GM21786 (cell line): ENCODE data around the gene MARK4.
"Not testable (repeated sequence)": the region's sequence is repeated elsewhere in the genome, so short reads cannot be mapped to it uniquely, and the experiment has no call there.

Source experiments
- ATAC-seq: cut with Tn5 transposase; IDR thresholded peaks from one replicate; pipeline ENCODE4 v1.9.1; 2021; ENCODE audit not compliant: unreplicated experiment

MARK4 gene

DNA sequence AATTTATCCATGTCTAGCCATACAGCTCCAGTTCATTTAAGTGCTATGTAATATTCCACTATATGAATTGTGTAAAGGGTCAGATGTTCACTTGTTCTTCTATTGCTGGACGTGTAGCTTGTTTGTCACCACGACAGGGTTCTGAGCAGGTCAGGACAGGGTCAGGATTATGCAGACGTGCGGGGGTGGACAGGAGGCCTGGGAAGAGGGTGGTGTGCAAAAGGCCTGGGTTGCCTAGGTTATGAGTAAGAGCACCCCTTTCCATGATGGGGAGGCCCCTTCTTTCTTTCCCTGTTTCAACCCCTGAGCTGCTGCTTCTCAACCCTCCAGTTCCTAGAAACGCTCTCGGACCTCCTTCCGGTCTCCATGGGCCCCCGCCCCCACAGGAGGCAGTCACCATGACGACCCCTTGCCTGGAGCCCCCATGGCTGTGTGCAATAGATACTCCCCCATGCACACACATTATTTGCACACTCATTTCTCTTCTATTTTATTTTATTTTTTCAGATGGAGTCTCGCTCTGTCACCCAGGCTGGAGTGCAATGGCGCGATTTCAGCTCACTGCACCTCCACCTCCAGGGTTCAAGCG lies 7.8 kb upstream of the MARK4 start:
- ATAC-seq: no peak

DNA sequence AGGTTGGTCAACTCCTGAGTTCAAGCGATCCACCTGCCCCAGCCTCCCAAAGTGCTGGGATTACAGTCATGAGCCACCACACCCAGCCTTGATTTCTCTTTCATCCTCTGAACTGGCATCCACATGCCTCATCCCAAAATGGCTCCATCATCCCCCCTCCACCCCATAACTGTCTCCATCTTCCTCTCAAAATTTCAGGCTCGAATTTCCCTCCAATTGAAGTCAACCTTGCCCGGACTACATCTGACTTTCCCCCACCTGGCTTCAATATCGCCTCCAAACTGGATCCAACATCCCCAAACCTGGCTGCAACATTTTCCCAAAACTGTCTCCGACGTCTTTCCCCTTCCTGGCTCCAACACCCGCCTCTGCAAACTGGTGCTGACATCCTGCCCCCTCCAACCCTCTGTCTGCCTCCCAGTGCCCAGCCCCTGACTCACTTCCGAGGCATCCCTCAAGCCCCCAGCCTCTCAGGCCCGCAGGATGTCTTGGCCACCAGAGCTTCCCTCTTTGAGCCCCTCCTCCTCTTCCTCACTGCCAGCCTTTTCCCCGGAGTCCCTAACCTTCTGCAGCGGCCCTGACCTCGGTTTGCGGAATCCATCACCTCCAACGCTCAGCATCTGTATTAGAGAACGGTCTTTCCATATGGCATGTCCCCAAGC lies 6.8 kb upstream of the MARK4 start:
- no peak for ATAC-seq

DNA sequence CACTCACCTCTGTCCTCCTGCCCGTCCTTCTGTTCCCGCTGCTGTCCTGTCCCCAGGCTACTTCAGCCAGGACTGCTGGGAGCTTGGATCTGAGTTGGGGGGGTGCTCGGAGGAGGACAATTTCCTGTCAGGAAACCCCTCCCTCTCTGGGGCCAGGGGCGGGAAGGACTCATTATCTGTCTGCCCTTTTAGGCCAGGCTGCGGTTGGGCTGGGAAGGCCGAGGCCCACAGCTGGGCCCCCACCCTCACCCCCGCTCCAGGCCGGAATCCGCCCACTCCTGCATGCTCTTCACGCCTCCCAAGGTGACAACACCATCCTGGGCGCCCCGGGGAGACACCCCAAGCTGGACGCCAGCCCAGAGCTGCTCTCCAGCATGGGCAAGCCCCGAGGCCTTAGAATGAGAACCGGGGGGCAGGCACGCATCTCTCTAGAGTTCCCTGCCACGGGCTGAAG lies 5.7 kb upstream of the MARK4 start, which contains the start of gene EXOC3L2:
TSS of gene EXOC3L2 (minus strand) at position 74 of the 454 bp plus-strand sequence. CDS start 6,362 bp downstream, outside the sequence.
- no peak for ATAC-seq

DNA sequence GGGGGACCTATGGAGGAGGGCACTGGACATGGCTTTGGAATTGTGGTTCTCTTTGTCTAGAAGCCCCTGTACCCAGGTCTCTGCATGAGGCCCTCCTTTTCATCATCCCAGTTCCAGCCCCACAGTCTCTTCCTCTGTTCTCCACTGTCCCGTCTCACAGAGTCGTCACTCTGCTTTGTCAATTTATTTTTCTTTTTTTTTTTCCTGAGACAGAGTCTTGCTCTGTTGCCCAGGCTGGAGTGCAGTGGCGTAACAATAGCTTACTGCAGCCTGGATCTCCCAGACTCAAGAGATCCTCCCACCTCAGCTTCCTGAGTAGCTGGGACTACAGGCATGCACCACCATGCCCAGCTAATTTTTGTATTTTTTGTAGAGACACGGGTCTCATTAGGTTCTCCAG lies 5.2 kb upstream of the MARK4 start:
- ATAC-seq: no peak

DNA sequence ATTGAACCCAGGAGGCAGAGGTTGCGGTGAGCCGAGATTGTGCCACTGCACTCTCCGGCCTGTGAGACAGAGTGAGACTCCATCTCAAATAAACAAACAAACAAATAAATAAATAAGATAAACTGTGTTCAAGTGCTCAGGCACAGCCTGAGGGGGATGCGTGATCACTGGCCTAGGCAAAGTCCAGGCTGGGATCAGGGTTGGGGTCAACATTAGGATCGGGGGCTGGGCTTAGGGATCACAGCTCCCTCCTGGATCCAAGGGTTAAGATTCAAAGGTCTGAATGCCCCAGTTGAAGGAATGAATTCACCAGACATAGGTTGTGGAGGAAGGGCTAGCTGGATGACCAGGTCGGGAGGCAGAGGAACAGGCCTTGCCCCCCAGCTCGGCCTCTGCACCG lies 3.9 kb upstream of the MARK4 start:
- ATAC-seq: no peak

DNA sequence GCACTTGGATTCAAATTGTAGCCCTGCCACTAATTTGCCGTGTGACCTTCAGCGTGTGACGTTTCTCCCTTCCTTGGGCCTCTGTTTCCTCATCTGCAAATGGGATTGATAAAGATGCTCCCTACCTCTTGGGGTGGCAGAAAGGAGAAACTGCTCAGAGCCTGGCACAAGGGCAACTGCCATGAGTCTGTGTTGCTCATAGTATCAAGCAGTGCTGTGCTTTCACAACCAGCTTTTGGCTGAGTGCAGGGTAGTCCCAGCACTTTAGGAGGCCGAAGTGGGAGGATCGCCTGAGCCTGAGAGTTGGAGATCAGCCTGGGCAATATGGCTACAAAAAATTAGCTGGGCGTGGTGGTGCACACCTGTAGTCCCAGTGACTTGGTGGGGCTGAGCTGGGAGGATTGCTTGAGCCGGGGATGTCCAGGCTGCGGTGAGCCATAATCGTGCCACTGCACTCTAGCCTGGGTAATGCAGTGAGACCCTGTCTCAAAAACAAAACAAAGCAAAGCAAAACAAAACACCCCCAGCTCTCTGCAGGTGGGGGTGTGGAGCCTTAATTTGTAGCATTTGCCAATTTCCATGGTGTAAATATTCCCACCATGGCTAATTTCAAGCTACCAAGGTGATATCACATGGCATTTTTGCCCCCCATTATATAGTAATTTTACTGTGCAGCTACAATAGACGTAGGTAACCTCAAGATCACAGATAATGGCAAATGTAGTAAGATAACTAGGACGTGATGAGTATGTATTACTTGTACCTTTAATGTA lies 1.6 kb upstream of the MARK4 start:
- ATAC-seq: no peak

DNA sequence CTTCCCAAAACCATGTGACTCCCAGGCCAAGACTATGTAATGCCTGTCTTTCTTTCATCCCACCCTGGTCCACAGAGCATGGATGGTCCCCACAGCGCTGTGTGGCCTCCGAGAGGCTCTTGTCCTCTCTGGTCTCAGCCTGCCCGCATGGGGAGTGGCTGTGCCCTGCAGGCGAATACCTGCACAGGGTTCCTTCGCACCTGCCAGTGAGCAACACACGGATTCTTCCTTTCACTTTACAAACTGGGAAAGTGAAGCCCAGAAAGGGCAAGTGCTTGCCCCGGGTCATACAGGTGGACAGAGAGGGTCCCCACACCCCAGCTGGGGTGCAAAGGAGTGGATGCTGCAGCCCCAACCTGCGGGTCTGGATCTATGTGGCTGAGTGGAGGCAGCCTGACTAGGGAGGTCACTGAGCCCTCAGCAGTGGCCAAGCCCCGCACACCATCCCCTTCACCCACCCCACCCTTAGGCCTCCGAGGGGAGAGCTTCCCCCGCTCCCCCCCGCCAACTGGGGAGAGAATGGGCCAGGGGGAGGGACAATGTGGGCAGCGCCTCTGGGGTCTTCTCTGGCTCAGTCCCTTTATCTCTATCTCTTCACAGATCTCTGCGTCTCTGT lies 747 bp upstream of the MARK4 start:
- ATAC-seq: no peak

DNA sequence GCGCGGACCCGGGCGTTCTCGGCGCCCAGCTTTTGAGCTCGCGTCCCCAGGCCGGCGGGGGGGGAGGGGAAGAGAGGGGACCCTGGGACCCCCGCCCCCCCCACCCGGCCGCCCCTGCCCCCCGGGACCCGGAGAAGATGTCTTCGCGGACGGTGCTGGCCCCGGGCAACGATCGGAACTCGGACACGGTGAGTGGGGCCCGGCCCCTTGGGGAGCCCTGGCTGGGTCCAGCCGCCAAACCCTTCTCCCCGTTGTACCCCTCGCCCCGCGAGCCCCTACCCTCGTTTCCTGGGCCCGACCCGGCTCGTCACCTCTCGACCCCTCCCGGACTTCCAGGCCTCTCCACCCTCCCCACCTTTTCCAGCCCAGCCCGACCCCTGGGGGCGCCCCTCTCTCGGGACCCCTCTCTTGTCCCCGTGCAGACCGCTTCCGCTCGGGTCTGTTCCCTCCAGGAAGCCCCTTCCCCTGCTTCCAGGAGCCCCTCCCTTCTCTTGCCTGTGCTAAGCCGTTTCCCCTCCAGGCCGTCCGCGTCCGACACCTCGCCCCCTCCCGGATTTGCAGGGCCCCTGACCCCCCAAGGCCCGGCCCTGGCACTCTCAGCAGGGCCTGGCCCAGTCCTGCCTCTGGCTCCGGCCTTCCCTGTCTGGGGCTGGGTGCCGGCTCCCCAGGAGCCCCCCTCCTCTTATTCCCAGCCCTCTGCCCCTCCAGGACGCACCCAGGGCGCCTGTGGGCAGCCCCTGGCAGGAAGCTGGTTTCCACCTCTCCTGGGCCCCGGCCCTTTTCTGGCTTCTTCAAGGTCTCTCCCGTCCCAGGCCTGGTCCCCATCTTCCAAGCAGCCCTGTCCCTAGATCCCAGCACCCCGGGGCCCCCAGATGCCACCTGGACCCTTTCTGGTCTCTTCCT lies 632 bp downstream of the MARK4 start:
- ATAC-seq: no peak

DNA sequence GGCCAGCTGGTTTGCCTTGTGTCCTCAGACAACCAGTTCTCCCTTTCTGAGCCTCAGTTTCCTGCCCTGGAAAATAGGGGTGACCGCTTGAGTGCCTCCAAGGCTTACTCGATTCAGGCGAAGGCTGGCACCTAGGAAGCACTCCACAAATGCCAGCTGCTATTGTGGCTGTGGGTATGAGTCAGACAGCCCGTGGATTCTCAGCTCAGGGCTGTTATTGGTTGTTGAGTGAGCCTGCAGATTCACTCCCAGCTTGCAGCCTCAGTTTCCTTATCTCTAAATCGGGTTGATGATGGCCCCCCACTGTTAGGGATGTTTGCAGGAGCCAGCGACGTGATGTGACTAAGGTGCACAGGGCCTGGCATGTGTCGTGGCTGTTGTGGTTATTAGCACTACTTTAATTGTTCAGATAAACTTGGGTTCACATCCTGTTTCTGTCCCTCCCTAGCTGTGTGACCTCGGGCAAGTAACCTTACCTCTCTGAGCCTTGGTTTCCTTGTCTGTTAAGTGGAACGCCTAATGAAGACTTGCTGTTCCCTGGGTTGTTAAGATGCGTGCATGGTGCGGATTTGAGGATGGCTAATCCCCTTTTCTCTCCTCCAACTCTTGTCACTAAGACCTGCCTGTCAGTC lies 2.4 kb downstream of the MARK4 start:
- ATAC-seq: no peak

DNA sequence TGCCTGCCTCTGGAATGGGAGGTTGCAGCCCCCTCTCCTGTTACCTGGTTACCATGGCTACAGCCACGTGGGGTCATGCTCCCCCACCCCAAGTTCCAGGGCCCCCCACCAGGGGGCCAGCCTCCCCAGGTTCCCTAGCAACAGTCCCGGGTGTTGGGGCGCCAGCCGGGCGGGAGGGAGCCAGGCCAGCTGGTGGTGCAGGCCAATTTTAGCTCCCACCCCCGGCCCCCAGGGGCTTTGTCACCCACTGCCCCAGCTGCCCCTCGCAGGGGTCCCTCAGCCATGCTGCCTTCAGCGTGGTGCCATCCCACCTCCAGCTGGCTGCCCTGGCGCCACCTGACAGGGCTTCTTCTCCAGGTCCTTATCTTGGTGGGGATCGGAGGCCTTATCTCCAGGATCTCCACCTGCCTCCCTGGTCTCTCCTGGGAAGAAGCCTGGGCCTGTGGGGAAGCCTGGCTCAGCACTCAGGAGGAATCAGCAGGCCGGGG lies 3.0 kb downstream of the MARK4 start:
- ATAC-seq: no peak

DNA sequence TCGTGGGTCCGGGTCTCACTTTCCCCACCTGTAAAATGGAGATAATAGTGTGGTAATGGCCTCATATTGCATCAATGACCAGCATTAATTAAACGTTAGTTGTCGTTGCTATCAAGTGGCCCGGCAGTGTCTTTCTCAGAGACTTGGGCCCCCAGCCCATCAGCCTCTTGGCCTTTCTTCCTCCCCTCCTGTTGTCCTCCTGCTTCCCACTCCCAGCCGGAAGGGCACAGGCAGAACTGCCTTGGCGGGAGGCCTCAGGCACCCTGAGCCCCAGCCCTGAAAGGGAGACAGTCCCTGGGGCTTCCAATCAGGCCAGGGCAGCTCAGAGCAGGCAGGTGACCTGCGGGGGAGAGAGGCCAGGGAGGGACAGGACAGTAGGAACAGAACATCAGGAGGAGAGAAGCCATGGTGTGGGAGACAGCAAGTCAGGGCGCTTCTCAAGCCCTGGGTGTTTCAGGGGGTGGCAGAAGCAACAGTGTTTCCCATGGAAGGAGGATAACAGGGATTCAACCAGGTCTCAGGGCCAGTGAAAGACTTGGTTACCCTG lies 4.6 kb downstream of the MARK4 start:
- ATAC-seq: no peak

DNA sequence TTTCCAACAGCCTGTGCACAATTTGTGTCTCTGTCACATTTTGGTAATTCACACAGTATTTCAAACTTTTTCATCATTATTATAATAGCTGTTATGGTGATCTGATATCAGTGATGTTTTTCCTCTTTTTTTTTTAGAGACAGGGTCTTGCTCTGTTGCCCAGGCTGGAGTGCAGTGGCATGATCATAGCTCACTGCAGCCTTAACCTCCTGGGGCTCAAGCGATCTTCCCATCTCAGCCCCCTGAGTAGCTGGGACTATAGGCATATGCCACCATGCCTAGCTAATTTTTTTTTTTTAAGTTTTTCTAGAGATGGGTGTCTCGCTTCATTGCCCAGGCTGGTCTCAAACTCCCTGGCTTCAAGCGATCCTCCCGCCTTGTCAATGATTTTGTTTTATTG lies 5.8 kb downstream of the MARK4 start:
- no peak for ATAC-seq

DNA sequence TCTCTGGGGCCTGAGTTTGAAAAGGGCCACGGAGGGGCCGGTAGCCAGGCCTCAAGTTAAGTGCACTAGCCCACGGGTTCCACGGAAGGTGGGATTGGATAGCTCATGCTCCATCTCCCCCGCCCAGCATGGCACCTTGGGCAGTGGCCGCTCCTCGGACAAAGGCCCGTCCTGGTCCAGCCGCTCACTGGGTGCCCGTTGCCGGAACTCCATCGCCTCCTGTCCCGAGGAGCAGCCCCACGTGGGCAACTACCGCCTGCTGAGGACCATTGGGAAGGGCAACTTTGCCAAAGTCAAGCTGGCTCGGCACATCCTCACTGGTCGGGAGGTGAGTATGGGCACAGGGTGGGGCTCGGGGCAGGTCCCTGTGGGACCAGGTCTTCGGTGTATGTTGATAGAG lies 7.8 kb downstream of the MARK4 start:
- no peak for ATAC-seq

DNA sequence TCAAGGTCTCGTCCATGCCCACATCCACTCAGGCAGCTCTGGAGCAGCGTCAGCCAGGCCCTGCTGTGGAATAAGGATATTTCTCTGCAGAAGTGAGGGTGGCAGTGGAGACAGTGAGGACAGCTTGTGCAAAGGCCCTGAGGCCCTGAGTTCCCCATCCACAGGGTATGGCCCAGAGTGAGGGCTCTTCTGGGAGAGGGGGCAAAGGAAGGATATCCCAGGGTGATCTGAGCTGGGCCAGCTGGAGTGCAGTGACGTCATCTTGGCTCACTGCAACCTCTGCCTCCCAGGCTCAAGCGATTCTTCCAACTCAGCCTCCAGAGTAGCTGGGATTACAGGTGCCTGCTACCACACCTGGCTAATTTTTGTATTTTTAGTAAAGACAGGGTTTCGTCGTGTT lies 11.5 kb downstream of the MARK4 start:
- no peak for ATAC-seq

DNA sequence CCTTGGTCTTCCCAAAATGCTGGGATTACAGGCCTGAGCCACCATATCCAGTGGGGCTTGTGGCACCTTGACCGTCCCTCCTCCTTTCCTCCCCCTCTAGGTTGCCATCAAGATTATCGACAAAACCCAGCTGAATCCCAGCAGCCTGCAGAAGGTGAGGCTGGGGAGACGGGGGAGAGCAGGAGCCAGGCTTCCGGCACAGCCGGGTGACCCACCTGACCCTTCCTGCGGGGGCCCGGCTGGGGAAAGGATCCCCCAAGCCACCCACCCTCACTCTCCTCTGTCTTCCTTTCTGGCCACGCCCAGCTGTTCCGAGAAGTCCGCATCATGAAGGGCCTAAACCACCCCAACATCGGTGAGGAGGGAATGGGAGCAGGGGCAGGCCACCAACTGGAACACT lies 11.9 kb downstream of the MARK4 start:
- no peak for ATAC-seq

DNA sequence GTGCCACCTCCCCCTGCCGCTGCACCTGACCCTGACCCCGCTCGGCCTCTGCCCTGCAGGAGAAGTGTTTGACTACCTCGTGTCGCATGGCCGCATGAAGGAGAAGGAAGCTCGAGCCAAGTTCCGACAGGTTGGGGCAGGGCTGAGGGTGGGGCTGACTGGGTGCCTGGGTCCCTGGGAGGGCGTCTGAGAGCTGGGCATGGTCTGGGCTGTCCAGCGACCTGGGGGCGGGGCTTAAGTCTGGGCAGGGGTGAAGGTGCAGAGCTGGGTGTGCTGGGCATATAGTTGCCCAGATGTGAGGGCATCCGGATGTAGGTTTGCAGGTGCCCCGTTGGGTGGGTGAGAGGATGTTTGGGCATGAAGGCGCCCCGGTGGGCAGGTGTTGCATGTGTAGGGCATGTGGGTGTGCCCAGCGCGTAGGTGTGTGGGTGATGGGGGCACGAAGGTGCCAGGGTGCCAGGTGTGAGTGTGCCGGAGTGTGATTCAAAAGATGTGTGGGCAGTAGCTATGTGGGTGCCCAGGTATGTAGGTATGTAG lies 13.8 kb downstream of the MARK4 start:
- ATAC-seq: no peak

DNA sequence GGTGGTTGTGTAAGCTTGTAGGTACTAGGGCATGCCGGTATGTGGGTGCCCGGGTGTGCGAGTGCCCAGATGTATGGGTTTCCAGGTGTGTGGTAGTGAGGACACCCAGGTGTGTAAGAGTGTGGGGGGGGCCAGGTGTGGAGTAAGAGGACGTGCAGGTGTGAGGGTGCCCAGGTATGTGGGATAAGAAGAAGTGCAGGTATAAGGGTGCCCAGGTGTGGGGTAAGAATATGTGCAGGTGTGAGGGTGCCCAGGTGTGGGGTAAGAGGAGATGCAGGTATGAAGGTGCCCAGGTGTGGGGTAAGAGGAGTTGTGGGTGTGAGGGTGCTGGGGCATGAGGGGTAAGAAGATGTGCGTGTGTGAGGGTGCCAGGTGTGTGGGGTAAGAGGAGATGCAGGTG lies 14.3 kb downstream of the MARK4 start:
- ATAC-seq: no peak

DNA sequence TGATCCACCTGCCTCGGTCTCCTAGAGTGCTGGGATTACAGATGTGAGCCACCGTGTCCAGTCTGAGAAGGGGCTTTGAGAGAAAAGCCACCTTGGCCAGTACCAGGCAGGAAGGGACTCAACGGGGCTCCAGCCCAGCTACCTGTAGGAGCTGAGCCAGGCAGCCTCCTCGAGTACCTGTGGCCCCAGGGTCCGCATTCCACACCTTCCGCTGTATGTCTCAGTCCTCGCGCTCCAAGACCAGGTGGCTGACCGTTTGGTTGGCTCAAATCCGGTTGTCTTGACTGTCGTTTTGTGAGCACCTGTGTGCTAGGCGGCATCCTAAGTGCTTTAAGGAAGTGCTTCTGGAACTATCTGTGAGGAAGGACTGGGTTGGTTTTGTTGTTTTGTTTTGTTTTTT lies 16.2 kb downstream of the MARK4 start:
- ATAC-seq: no peak

DNA sequence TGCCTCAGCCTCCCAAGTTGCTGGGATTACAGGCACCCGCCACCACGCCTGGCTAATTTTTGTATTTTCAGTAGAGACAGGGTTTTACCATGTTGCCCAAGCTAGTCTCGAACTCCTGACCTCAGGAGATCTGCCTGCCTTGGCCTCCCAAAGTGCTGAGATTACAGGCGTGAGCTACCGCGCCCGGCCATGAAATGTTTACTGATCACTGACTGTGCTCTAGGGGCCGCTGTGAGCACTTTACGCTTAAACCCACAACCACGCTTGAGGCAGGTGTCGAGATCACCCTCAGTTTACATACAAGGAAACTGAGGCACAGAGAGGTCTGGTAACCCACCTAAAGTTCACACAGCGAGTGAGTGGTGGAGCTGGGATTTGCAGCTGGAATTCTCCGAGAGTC lies 18.9 kb downstream of the MARK4 start:
- ATAC-seq: not testable (repeated sequence)
